ENCODE measurements around the gene MECP2.

DNA sequence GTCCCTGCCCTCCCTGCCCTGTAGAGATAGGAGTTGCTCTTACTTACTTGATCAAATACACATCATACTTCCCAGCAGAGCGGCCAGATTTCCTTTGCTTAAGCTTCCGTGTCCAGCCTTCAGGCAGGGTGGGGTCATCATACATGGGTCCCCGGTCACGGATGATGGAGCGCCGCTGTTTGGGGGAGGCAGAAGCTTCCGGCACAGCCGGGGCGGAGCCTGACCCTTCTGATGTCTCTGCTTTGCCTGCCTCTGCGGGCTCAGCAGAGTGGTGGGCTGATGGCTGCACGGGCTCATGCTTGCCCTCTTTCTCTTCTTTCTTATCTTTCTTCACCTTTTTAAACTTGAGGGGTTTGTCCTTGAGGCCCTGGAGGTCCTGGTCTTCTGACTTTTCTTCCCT lies 65.4 kb downstream of the MECP2 start:
- TF ChIP-seq, protein P1, sequence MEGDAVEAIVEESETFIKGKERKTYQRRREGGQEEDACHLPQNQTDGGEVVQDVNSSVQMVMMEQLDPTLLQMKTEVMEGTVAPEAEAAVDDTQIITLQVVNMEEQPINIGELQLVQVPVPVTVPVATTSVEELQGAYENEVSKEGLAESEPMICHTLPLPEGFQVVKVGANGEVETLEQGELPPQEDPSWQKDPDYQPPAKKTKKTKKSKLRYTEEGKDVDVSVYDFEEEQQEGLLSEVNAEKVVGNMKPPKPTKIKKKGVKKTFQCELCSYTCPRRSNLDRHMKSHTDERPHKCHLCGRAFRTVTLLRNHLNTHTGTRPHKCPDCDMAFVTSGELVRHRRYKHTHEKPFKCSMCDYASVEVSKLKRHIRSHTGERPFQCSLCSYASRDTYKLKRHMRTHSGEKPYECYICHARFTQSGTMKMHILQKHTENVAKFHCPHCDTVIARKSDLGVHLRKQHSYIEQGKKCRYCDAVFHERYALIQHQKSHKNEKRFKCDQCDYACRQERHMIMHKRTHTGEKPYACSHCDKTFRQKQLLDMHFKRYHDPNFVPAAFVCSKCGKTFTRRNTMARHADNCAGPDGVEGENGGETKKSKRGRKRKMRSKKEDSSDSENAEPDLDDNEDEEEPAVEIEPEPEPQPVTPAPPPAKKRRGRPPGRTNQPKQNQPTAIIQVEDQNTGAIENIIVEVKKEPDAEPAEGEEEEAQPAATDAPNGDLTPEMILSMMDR (IDR thresholded peaks at IDR 0.05): no peak
- no peak for TF ChIP-seq EZH2phosphoT487 (IDR thresholded peaks at IDR 0.05)

Data from neural progenitor cell (in vitro differentiated cells).